HG02678 (cell line): ENCODE results near the gene FLNB.
A peak's percentile ranks its signal among the peaks of the same experiment; 100 is the strongest.

Experiments
- ATAC-seq: cut with Tn5 transposase; IDR thresholded peaks from one replicate; pipeline ENCODE4 v1.9.1; 2021; ENCODE audit warnings: mild to moderate bottlenecking, moderate library complexity; ENCODE audit not compliant: unreplicated experiment

The FLNB gene

GRCh38 chr3:58102390-58102750 is 94.1 kb downstream of the FLNB start:
- ATAC-seq: no peak

- no peak for ATAC-seq
Measured at GRCh38 chr3:58102976-58103451, 94.8 kb downstream of the FLNB start.

GRCh38 chr3:58104151-58104550 is 95.9 kb downstream of the FLNB start:
- no peak for ATAC-seq

- ATAC-seq: no peak
Measured at GRCh38 chr3:58104712-58105111, 96.5 kb downstream of the FLNB start.

GRCh38 chr3:58105196-58105595 is 97.0 kb downstream of the FLNB start:
- no peak for ATAC-seq

GRCh38 chr3:58106061-58106460 is 97.8 kb downstream of the FLNB start:
- ATAC-seq: no peak

GRCh38 chr3:58106640-58107039 is 98.4 kb downstream of the FLNB start:
- no peak for ATAC-seq

GRCh38 chr3:58107597-58107996 is 99.4 kb downstream of the FLNB start:
- ATAC-seq: no peak

GRCh38 chr3:58109752-58110151 is 101.5 kb downstream of the FLNB start:
- ATAC-seq: no peak

- peak; percentile 67 for ATAC-seq
Measured at GRCh38 chr3:58111513-58112184, 103.4 kb downstream of the FLNB start.

- no peak for ATAC-seq
Measured at GRCh38 chr3:58112185-58112535, 103.9 kb downstream of the FLNB start.

GRCh38 chr3:58115175-58115574 is 107.0 kb downstream of the FLNB start:
- ATAC-seq: no peak

- peak; percentile 63 for ATAC-seq
Measured at GRCh38 chr3:58116161-58116955, 108.1 kb downstream of the FLNB start.

- ATAC-seq: no peak
Measured at GRCh38 chr3:58116985-58117384, 108.8 kb downstream of the FLNB start.

- no peak for ATAC-seq
Measured at GRCh38 chr3:58117561-58118181, 109.4 kb downstream of the FLNB start.

- no peak for ATAC-seq
Measured at GRCh38 chr3:58119186-58119585, 111.0 kb downstream of the FLNB start.

GRCh38 chr3:58120075-58120812 is 112.0 kb downstream of the FLNB start:
- ATAC-seq: no peak

- no peak for ATAC-seq
Measured at GRCh38 chr3:58121183-58121582, 113.0 kb downstream of the FLNB start.

- no peak for ATAC-seq
Measured at GRCh38 chr3:58122936-58123700, 114.9 kb downstream of the FLNB start.

GRCh38 chr3:58124387-58124786 is 116.2 kb downstream of the FLNB start:
- ATAC-seq: no peak
